ENCODE measurements around the gene MAML3. TPM values are rescaled to one million over a fixed set of nuclear protein-coding genes. Genes with fewer than 3 reads are reported as not detected.

Gene MAML3
- total and polyA plus RNA-seq, 8 donors: 1.7 to 20.3 (median 8.4) TPM

DNA sequence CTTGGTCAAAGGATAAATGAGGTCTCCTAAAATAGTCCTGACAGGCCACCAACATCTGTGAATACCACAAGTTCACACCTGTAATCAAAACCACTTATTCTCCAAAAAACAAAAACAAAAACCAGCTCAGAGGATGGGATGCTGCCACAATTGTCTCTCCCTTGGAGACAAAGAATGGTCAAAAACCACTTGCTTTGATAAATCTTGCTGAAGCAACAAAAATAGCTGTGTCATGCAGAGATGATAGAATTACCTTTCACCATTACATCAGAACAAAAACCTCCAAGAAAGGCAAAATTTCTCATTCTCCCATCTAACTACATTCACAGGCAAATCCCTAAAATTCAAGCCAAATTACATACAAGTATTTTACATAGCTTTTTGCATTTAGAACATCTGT, 180.4 kb downstream of the MAML3 start:
- no peaks in the 10 kb centered on the region for H3K27me3 ChIP-seq
- intact Hi-C loops (cut with DNase I; ENCODE audit: low total_unique reads): no loop called here
- H3K36me3 ChIP-seq: no peaks in the 10 kb centered on the region
- H3K4me1 ChIP-seq: peaks cover 20 to 86% (median 52%) of the 10 kb centered on the region in 4 donors
- DNase-seq: no peak
- TF ChIP-seq POLR2A (IDR thresholded peaks at IDR 0.05) (no peak), POLR2AphosphoS5 (IDR thresholded peaks at IDR 0.05) (no peak), EP300 (IDR thresholded peaks at IDR 0.05) (no peak), CTCF (IDR thresholded peaks at IDR 0.05) (no peak)
- peak overlapping the region in 3 of 5 donors; percentile 33 to 44 (median 35) for H3K27ac ChIP-seq
- no peaks in the 10 kb centered on the region for H3K9me3 ChIP-seq
- H3K4me3 ChIP-seq: no peak overlapping the region

GRCh38 chr4:139973015-139973414, 181.0 kb downstream of the MAML3 start:
- intact Hi-C loops (cut with DNase I; ENCODE audit: low total_unique reads): no loop called here
- 26 to 46% (median 35%) methylated on average over 3 of the region's 3 CpGs for WGBS, 5 donors

GRCh38 chr4:139972305-139972704, 181.7 kb downstream of the MAML3 start:
- no peaks in the 10 kb centered on the region for H3K27me3 ChIP-seq
- H3K4me3 ChIP-seq: no peak overlapping the region
- TF ChIP-seq POLR2AphosphoS5 (IDR thresholded peaks at IDR 0.05): no peak
- no peak for TF ChIP-seq CTCF (IDR thresholded peaks at IDR 0.05)
- TF ChIP-seq EP300 (IDR thresholded peaks at IDR 0.05): no peak
- no peak for TF ChIP-seq POLR2A (IDR thresholded peaks at IDR 0.05)
- intact Hi-C loops (cut with DNase I; ENCODE audit: low total_unique reads): no loop called here
- H3K36me3 ChIP-seq: no peaks in the 10 kb centered on the region
- DNase-seq: no peak
- H3K4me1 ChIP-seq: peaks cover 20 to 76% (median 51%) of the 10 kb centered on the region in 4 donors
- no peaks in the 10 kb centered on the region for H3K9me3 ChIP-seq
- H3K27ac ChIP-seq: no peak overlapping the region

More at GRCh38 chr4:139973015-139973414, 181.0 kb downstream of the MAML3 start:
- H3K4me1 ChIP-seq: peaks cover 20 to 83% (median 51%) of the 10 kb centered on the region in 4 donors
- H3K27ac ChIP-seq: peak overlapping the region in 4 of 5 donors; percentile 13 to 44 (median 34)
- no peaks in the 10 kb centered on the region for H3K27me3 ChIP-seq
- H3K9me3 ChIP-seq: no peaks in the 10 kb centered on the region
- no peak for TF ChIP-seq CTCF (IDR thresholded peaks at IDR 0.05)
- no peak for TF ChIP-seq EP300 (IDR thresholded peaks at IDR 0.05)
- TF ChIP-seq POLR2A (IDR thresholded peaks at IDR 0.05): no peak
- TF ChIP-seq POLR2AphosphoS5 (IDR thresholded peaks at IDR 0.05): peak in 1 of 3 donors; percentile 40
- no peak overlapping the region for H3K4me3 ChIP-seq
- no peaks in the 10 kb centered on the region for H3K36me3 ChIP-seq
- DNase-seq: peak in 1 of 2 donors; percentile 27

DNA sequence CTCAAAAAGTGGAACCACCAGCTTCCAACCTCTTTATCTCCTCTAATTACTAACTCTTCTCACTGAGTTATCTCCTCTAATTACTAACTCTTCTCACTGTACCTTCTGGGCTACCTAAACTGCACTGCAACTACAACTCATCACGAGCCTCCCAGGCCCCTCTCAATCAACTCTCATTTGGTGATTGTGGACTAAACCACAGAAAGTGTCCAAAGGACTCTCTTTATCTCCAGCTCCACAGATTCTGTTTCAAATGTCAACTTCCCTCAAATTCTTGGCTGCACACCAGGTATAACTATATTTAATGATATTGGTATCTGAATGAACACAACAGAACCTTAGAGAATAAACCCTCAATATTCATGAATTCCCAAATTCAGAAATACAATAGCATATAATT, 182.9 kb downstream of the MAML3 start:
- Histone ChIP-seq H3K27ac (no peak overlapping the region), H3K9me3 (no peaks in the 10 kb centered on the region), H3K27me3 (no peaks in the 10 kb centered on the region), H3K36me3 (no peaks in the 10 kb centered on the region), H3K4me3 (no peak overlapping the region), H3K4me1 (peaks cover 9 to 73% (median 43%) of the 10 kb centered on the region in 4 donors)
- no peak for DNase-seq
- TF ChIP-seq CTCF (IDR thresholded peaks at IDR 0.05): no peak
- no peak for TF ChIP-seq EP300 (IDR thresholded peaks at IDR 0.05)
- TF ChIP-seq POLR2AphosphoS5 (IDR thresholded peaks at IDR 0.05): no peak
- no peak for TF ChIP-seq POLR2A (IDR thresholded peaks at IDR 0.05)
- 17 to 62% (median 54%) methylated on average over 1 of the region's 1 CpG for WGBS, 5 donors
- intact Hi-C loops (cut with DNase I; ENCODE audit: low total_unique reads): no loop called here
